HG03565 (cell line): ENCODE data around the gene PLIN4.
"Not testable (repeated sequence)": the region's sequence is repeated elsewhere in the genome, so short reads cannot be mapped to it uniquely, and the experiment has no call there.

Source experiments
- ATAC-seq: cut with Tn5 transposase; IDR thresholded peaks from one replicate; pipeline ENCODE4 v1.9.1; 2021; ENCODE audit warnings: mild to moderate bottlenecking, moderate library complexity; ENCODE audit not compliant: unreplicated experiment

Gene PLIN4

DNA sequence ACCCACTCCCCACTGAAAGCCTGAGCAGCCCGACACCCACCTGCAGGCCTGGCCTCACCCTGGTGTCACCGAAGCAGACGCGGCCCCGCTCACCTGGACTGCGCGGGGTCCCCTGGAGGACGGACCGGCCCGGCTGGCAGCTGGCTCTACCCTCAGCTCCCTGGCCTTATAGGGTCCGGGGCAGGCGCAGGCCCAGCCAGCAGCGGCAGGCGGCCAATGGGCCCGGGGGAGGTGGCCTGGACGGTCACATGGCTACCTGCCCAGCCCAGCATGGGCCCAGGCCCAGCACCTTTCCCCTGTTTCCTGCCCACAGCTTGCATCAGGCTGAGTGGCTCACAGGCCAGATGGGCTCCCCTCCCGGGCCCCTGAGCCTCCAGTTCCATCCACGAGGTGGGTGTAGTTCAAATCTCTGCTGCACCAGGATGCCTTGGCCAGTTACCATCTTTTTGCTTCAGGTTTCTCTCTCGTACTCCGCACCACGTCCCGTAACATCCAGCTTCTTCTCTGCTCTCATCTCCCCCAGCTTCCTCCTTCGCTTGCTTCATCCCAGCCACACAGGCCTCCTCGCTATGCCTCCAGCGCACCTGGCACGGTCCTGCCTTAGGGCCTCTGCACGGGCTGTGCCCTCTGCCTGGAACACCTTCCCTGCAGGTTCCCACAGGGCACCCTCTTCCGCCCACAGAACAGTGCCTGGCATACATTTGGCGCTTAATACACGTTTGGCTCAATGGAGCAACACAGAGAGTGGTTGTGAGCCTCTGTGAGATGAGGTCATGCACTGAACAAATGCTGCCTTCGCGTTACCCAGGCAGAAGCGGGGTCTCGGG is at the start of gene PLIN4:
TSS of gene PLIN4 (minus strand) at position 142 of the 827 bp plus-strand sequence. CDS start 214 bp downstream, outside the sequence.
- ATAC-seq = no peak

DNA sequence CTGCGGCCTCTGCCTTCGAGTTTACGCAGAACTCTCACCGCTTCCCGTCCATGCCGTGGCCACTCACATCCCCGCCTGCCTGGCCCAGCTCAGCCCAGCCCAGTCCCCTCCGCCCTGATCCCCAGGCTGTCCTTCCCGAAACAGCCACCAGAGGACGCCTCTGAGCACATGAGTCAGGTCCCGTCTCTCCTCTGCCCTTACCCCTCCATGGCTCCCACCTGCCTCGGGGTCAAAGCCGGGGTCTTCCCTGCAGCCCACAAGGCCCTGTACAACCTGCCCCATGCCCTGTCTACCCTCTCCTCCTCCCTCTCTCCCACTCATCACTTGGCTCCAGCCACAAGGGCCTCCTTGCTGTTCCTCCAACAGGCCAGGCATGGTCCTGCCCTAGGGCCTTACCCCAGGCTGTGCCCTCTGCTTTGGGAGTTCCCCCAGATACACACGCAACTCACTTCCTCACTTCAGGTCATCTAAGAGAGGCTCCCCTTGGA is 49.3 kb upstream of the PLIN4 start:
- ATAC-seq = no peak

GRCh38 chr19:4566402-4567051 is 48.2 kb upstream of the PLIN4 start:
- no peak for ATAC-seq

- not testable (repeated sequence) for ATAC-seq
Observed at GRCh38 chr19:4563562-4563961, 45.3 kb upstream of the PLIN4 start.

DNA sequence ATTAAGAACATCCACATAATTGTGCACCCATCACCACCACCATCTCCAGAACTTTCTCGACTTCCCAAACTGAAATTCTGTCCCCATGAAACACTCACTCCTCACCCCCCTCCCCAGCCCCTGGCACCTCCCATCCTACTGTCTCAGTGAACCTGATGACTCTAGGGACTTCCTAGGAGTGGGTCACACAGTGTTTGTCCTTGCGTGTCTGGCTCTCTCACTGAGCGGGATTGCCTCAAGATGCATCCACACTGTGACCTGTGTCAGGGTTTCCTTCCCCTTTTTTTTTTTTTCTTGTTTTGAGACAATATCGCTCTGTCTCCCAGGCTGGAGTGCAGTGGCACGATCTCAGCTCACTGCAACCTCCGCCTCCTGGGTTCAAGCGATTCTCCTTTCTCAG is 43.8 kb upstream of the PLIN4 start:
- not testable (repeated sequence) for ATAC-seq

- no peak for ATAC-seq
Observed at GRCh38 chr19:4559569-4559968, 41.3 kb upstream of the PLIN4 start, which contains the start of gene SEMA6B. Gene SEMA6B, minus strand, starts transcription at chr19:4559684. Its CDS starts 1,227 bp downstream, at chr19:4558457.

DNA sequence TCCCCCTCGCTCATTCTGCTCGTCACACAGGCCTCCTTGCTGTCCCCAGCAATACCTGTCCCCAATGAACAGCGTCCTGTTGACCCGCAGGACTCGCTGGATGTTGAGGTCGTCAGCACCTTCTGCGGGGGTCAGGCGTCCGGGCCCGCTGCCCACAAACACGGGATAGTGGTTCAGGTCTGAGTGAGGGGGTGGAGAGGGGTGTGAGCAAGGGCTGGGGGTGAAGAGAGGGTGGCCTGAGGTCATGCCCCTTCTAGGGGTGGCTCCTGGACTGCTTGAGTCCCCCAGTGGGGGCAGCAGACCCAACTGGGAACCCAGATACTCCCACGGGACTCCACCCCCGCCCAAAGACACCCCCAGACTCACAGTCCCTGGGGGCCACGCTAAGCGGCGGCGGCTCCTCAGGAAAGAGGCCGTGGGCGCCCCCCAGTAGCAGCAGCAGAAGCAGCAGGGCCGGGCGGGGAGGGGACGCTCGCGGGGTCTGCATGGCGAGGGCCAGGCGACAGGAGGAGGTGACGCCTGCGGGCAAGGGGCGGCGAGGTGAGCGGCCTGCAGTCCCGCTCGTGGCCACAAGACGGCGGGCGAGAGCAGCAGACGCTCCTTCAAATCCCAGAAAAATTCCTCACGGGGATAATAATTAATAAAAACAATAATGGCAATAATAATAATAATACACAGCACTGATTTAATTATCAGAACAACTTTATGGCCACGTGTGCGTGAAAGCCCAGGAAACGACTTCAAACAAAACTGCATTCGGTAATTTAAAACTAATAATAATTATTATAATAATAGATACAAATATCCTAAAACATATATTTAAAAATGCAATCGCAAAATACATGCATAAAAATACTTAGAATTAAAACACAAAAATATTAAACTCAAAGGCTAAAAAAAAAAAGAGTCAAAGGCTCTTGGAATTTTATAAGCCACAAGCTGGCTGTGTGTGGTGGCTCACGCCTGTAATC is 40.0 kb upstream of the PLIN4 start:
- no peak for ATAC-seq

GRCh38 chr19:4557144-4557970 is 39.1 kb upstream of the PLIN4 start:
- no peak for ATAC-seq

DNA sequence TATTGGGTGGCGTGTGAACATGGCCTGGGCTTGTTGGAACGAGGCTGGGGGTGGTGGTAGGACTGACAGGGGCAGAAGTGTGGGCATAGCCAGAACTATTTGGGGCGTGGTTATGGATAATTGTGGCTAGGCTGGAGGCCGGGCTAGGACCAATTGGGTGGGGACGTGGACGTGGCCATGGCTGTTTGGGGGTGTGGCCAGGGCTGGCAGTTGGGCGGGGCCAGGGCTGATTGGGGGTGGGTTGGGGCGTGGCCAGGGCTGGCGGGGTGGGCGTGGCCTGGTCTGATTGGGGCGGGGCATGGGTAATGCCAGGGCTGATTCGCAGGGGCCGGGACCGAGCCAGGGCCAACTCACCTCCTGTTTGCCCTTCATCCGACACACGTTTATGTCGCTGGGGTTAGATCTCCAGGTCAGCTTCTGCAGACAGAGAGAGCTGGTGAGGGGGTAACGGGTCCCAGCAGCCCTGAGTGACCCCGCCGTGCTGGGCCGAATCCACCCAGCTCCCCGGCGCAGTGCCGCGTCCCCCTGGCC is 38.4 kb upstream of the PLIN4 start:
- no peak for ATAC-seq

DNA sequence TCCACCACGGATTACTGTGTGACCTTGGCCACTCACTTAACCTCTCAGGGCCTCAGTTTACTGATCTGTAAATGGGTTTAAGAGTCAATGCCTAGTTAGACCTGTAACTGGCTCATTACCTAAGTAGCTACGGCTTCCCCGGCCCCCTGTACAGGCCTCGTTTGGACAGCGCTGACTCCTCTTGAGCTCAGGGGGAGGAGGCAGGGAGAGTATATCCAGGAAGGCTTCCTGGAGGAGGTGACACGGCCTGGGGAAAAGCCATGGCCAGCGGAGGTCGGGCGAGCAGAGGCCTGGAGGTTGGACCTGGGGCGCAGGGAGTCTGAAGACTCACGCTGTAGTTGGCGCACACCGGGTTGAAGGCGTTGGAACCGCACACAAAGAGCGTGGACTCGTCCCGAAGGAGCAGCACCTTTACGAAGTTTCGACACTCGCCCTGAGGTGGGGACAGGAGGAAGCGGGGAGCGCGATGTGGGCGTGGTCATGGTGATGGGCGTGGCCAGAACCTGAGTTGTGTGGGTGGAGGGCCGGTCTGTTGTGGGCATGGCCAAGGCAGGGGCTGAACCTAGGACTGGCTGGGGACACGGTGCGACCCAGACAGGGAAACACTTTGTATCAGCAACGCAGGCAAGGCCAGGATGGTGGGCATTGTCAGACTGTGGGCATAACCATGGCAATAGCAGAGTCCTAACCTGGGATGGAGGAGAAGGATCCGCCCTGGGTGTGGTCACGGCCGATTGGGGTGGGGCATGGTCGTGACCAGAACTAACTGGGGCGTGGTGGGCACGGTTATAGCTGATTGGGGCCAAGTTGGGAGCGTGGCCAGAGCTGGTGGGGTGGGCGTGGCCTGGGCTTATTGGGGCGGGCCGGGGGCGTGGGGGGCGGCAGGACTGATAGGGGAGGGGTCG is 37.6 kb upstream of the PLIN4 start:
- no peak for ATAC-seq

DNA sequence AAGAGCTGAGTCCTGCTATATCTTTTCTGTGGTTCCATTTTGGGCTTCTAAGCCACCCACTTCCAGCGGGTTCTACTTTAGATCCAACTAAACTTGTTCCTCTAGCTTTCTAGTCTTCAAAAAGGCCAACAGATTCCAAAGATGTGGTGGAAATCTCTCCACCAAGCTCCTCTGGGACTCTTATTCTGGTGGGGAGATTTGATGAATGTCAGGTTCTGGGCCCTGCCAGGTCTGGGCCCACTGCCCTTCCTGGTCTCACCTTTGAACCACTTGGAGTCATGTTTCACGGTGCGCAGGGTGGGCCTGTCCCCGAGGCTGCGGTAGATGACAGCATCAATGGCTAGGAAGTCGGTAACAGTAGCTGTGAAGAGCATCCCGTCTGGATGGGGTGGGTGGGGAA is 36.4 kb upstream of the PLIN4 start:
- ATAC-seq = no peak

- no peak for ATAC-seq
Observed at GRCh38 chr19:4553775-4554174, 35.5 kb upstream of the PLIN4 start.

DNA sequence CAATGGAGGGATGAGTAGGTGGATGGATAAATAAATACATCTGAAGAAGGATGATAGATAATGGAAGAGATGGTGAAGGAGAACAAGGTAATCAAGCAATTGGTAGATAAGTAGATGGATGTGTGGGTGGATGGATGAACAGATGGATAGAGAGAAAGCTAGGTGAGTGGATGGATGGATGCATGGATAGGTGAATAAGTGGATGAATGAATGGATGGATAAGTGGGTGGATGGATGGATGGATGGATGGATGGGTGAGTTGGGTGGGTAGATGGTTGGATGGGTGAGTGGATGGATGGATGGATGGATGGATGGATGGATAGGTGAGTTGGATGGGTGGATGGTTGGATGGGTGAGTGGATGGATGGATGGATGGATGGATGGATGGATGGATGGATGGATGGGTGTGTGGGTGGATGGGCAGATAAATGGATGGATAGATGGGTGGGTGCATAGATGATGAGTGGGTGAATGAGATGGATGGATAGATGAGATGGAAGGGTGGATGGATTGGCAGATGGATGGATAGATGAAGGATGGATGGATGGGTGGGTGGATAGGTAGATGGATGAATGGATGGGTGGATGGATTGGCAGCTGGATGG is 34.9 kb upstream of the PLIN4 start:
- ATAC-seq = no peak

GRCh38 chr19:4552525-4552819 is 34.2 kb upstream of the PLIN4 start:
- no peak for ATAC-seq

DNA sequence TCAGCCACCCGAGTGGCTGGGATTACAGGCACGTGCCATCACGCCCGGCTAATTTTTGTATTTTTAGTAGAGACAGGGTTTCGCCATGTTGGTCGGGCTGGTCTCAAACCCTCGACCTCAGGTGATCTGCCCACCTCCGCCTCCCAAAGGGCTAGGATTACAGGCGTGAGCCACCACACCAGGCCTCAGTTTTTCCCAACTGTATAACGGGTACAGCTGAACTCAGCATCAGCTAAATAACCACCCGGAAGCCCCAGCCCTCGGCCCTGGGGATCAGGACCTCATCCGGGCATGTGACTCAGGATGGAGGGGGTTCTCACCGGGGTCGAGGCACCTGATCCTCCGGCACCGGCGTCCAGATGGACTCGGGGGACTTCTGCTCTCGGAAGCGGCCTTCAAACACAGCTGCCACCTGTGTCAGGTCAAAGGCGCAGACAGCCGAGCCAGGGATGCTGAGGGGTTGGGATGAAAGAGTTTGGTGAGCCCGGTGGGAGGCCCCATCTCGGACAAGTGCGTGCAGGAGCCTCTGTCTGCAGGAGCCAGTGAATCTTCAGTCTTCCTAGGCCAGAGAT is 32.3 kb upstream of the PLIN4 start:
- ATAC-seq = no peak

- ATAC-seq = no peak
Observed at GRCh38 chr19:4550018-4550417, 31.7 kb upstream of the PLIN4 start.

DNA sequence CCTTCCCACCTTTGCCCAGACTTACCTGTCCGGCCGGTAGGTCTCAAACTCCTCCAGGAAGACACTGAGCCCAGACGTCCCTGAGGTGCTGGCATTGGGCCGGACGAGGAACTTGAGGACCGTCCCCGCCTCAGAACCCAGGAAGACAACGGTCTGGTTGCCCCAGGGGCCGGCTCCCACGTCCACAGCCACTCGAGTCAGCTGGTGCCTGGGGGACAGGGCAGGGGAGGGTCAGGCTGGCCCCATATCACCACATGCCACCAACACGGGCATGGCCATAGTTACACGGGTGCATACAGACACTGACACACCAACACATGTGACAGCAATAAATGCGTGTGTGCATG is 29.9 kb upstream of the PLIN4 start:
- ATAC-seq = no peak
